CD4-positive, alpha-beta T cell treated with Interleukin-6 at 100 ng/mL for 8 hours (primary cell): ENCODE results near the gene HSD3B2.

Experiments used
- DNase-seq: peaks from one replicate; pipeline ENCODE4 v3.0.0-alpha.2; 2020; ENCODE audit warnings: mixed read lengths, low spot score

The HSD3B2 gene

DNA sequence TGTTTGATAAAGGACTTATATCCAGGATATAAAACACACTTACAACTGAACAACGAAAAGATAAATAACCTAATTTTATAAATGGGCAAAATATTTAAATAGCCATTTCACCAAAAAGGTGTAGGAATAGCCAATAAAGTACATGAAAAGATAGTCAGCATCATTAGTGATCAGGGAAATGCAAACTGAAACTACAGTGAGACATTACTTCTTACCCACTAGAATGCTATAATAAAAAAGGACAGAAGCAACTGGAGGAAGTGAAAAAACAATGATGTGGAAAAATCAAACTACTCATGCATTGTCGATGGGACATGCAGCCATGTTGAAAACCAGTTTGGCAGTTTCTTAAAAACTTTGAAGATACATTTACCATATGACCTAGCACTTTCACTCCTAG, 48.6 kb downstream of the HSD3B2 start:
- no peak for DNase-seq

DNA sequence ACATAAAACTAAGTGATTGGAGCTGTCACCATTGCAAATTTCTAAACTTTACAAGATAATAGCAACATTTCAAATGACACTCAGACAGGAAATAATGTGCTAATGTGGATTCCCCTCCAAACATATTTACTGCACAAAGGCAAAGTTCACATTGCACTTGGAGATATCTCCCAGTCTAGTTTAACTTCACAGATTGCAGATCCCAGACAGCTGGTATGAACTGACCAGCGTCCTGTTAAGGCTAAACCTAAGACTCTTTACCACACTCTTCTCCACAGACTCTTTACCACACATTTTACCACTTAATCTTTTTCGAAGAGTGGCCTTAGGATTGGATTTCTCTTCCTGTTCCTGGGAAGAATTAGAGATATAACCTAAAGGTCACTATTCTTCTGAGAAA, 51.5 kb downstream of the HSD3B2 start:
- no peak for DNase-seq

DNA sequence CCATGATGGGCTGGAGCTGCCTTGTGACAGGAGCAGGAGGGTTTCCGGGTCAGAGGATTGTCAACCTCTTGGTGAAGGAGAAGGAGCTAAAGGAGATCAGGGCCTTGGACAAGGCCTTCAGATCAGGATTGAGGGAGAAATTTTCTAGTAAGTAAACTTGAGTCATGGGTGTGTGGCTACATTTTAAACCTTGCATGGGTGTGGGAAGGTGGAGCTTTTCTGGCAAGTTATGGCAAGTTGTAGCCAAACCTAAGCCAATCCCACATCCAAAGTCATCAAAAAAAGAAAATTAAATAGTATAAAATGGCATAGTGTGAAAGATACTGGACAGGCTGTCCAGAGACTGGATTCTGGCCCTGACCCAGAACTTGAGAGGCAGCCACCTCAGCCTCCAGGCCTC, 52.3 kb downstream of the HSD3B2 start:
- no peak for DNase-seq

DNA sequence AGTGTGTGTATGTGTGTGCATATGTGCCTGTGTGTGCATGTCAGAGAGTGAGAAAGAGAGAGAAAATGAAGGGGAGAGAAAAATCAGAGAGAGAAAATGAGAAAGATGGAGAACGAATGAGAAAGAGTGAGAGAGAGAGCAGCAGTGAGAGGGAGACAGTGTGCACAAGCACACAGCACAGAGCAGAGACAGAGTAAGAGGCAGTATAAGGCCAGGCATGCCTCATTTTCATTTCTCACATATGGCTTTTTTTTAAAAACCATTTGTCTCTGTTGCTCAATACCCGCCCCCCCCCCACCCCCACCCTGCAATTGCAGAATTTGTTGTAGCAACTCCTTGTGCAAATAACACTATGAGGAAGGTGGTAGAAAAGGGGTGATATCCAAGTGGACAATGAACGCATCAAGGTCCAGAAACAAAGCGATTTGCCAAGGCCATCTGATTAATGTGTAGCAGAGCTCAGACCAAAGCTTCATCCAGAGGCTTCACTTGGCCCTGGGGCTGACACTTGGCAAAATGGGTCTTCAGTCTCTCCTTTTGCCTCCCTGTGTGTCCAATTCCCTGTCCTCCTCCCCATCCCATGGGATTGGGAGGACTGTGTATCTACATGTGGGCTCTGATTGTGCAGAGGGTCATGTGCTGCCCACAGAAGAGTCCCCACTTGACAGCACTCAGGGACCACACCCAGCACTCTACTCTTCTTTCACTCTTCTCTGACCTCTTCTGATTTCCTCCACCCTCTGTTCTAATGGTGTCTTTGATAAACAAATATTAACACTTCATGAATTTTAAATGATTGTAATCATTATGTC, 53.1 kb downstream of the HSD3B2 start:
- DNase-seq, result no peak

DNA sequence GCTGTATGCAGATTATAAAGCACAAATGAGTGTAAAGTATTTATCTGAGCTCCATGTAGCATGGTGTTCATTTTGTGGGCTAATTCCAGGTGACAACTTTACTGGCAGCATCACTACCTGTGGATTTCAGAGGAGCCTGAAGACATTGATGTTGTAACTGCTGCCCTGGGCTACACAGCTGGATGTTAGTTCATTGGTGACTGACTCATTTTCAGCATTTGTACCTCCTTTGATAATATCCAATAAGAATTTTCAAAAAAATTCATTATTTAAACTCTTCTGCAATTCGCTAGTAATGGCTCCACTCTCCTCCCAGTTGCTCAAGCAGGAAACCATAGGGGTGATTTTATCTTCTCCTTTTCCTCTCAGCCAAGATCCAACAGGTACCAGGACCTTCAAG, 54.8 kb downstream of the HSD3B2 start:
- DNase-seq, result no peak

DNA sequence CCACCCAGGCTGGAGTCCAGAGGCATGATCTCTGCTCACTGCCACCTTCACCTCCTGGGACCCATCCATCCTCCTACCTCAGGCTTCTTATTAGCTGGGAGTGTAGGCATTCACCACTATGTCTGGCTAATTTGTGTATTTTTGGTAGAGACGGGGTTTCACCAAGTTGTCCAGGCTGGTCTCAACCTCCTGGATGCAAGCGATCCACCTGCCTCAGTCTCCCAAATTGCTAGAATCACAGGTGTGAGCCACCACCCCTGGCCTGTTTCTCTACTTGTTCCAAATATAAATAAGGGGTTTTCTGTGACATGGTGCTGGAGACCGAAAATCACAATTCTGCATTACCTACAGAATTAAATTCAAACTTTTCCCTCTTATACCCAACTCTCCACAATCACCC, 55.4 kb downstream of the HSD3B2 start:
- DNase-seq, result no peak

DNA sequence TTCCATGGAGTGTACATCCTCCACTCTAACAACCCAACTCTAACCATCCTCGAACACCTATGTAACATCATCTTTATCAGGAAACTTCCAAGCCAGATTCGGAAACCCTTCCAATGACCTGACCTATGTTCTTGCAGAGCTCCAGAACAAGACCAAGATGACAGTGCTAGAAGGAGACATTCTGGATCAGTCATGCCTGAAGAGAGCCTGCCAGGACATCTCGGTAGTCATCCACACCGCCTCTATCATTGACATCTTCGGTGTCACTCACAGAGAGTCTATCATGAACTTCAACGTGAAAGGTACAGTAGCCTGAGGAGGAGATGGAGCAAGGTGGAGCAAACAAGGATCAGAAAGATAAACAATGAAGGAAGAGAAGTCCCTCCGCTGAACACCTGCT, 56.0 kb downstream of the HSD3B2 start:
- DNase-seq, result no peak

DNA sequence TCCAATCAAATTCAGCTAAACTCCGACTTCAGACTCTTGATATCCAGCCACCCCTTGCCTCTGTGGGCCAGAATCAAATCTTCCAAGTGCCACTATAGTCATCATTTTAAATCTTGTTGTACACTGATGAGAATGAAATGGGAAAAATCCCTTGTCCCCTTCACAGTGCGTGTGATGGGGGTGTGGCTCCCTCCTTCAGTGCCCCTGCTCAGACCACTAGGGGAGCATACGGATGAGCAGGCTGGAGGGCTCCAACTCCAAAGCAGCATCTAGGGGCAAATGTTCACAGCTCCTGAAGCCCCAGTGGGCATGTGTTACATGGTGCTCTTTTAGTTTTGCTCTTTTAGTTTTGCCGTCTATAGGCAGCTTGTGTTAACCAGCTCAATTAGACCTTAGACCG, 56.6 kb downstream of the HSD3B2 start:
- DNase-seq, result no peak

DNA sequence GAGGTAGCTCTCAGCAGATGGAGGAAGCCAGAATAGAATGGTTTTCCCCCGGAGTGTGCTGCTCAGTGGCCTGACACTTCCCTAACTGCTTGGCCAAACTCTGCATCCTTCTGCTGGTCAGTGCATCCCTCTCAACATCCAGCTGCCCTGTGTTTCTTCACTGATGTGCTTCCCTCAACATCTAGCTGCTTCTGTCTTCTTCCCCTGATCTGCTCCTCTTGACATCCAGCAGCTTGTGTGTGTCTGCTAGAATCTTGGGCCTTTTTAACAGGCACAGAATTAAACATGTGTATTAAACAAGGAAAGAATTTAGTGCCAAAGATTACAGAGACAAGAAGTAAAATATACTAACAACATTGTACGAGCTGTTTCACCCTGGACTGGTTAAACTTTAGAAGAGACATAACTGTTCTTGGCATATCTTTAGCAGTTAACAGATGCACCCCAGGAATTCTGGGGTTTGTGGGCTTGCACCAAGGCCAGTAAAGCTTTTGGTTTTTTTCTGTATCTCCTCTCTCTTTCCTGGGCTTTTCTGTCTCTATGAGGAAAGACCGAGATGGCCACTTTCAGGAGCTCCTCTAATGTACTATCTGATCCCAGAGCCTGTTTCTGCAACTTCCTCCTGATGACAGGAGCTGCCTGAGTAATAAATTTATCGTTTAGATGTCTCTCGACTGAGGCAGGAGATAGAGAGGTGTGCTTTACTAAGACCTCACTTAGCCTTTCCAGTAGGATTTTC, 57.3 kb downstream of the HSD3B2 start:
- DNase-seq, result no peak
